Brain microvascular endothelial cell (primary cell): Measurements from ENCODE around the gene KNTC1.

Source experiments
- DNase-seq: peaks from one replicate; pipeline ENCODE4 v3.0.0-alpha.2; 2020
- H3K27ac ChIP-seq: fragments of 250-450 bp; sonication (Bioruptor Pico); 2 replicates; pipeline ENCODE4 v1.5.1; 2020; ENCODE audit warnings: mild to moderate bottlenecking, moderate library complexity
- H3K27me3 ChIP-seq: fragments of 250-450 bp; sonication (Bioruptor Pico); replicated peaks from 2 replicates; pipeline ENCODE4 v1.5.1; 2020; ENCODE audit warnings: mild to moderate bottlenecking
- H3K36me3 ChIP-seq: fragments of 250-450 bp; sonication (Bioruptor Pico); replicated peaks from 2 replicates; pipeline ENCODE4 v1.5.1; 2020; ENCODE audit warnings: mild to moderate bottlenecking
- H3K4me3 ChIP-seq: 2 replicates; pipeline ENCODE4 v1.5.1; 2011; ENCODE audit warnings: low read depth, mild to moderate bottlenecking, control low read depth, low read length, moderate library complexity
- CTCF ChIP-seq: IDR thresholded peaks from 2 replicates; pipeline ENCODE4 v1.5.1; 2011; ENCODE audit warnings: low read depth, mild to moderate bottlenecking, moderate library complexity, low read length, control low read depth, inconsistent platforms; ENCODE audit errors: missing control alignments
- in situ Hi-C: cut with HindIII; loops from 2 replicates; pipeline ENCODE4 v1.10.0; 2017; ENCODE audit warnings: low sequenced_read_pairs, low pct_ligation_motif_present

KNTC1 gene

GRCh38 chr12:122604993-122605392 lies 77.9 kb downstream of the KNTC1 start:
- no peak overlapping the region for H3K4me3 ChIP-seq
- TF ChIP-seq CTCF: no peak
- H3K36me3 ChIP-seq: peaks cover 5% of the 10 kb centered on the region
- no peak overlapping the region for H3K27ac ChIP-seq
- H3K27me3 ChIP-seq: no peaks in the 10 kb centered on the region
- in situ Hi-C loops: no loop called here
- no peak for DNase-seq

- Histone ChIP-seq H3K36me3 (peaks cover 8% of the 10 kb centered on the region), H3K27ac (no peak overlapping the region), H3K27me3 (no peaks in the 10 kb centered on the region), H3K4me3 (no peak overlapping the region)
- TF ChIP-seq CTCF: no peak
- no peak for DNase-seq
- in situ Hi-C loops: no loop called here
Observed at GRCh38 chr12:122609732-122610131, 82.7 kb downstream of the KNTC1 start.

- H3K27ac ChIP-seq: no peak overlapping the region
- H3K27me3 ChIP-seq: no peaks in the 10 kb centered on the region
- peaks cover 10% of the 10 kb centered on the region for H3K36me3 ChIP-seq
- no peak for TF ChIP-seq CTCF
- in situ Hi-C loops: no loop called here
- DNase-seq: no peak
- no peak overlapping the region for H3K4me3 ChIP-seq
Observed at GRCh38 chr12:122610207-122610606, 83.2 kb downstream of the KNTC1 start.

GRCh38 chr12:122610911-122611310 lies 83.9 kb downstream of the KNTC1 start:
- DNase-seq: no peak
- in situ Hi-C loops: no loop called here
- Histone ChIP-seq H3K36me3 (peaks cover 7% of the 10 kb centered on the region), H3K4me3 (no peak overlapping the region), H3K27ac (no peak overlapping the region), H3K27me3 (no peaks in the 10 kb centered on the region)
- TF ChIP-seq CTCF: no peak

GRCh38 chr12:122614839-122615238 lies 87.8 kb downstream of the KNTC1 start:
- Histone ChIP-seq H3K27ac (no peak overlapping the region), H3K36me3 (peaks cover 5% of the 10 kb centered on the region), H3K27me3 (no peaks in the 10 kb centered on the region), H3K4me3 (no peak overlapping the region)
- TF ChIP-seq CTCF: no peak
- in situ Hi-C loops: no loop called here
- no peak for DNase-seq

GRCh38 chr12:122615780-122616179 lies 88.7 kb downstream of the KNTC1 start:
- in situ Hi-C loops: no loop called here

More at GRCh38 chr12:122615780-122616179, 88.7 kb downstream of the KNTC1 start:
- peaks cover 5% of the 10 kb centered on the region for H3K36me3 ChIP-seq
- DNase-seq: no peak
- H3K4me3 ChIP-seq: no peak overlapping the region
- no peak overlapping the region for H3K27ac ChIP-seq
- no peaks in the 10 kb centered on the region for H3K27me3 ChIP-seq
- no peak for TF ChIP-seq CTCF
